EL (cell line): Measurements from ENCODE around the gene CDKN1C.

ENCODE experiments used
- DNase-seq: peaks from one replicate; pipeline ENCODE4 v3.0.0-alpha.2; 2016

Gene CDKN1C

DNA sequence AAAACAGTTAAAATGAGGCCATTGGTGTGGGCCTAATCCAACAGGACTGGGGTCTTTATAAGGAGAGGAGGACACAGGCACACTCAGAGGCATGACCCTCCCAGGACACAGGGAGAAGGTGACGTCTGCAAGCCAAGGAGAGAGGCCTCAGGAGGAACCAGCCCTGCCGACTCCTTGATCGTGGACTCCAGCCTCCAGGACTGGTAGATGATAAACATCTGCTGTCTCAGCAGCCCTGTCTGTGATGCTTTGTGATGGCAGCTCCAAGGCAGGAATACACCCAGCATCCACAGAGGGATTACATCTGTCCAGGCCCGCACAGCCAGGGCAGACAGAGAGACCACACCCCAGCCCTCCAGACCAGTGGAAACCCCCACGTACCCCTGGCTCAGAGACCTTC lies 18.4 kb downstream of the CDKN1C start:
- DNase-seq, result no peak

DNA sequence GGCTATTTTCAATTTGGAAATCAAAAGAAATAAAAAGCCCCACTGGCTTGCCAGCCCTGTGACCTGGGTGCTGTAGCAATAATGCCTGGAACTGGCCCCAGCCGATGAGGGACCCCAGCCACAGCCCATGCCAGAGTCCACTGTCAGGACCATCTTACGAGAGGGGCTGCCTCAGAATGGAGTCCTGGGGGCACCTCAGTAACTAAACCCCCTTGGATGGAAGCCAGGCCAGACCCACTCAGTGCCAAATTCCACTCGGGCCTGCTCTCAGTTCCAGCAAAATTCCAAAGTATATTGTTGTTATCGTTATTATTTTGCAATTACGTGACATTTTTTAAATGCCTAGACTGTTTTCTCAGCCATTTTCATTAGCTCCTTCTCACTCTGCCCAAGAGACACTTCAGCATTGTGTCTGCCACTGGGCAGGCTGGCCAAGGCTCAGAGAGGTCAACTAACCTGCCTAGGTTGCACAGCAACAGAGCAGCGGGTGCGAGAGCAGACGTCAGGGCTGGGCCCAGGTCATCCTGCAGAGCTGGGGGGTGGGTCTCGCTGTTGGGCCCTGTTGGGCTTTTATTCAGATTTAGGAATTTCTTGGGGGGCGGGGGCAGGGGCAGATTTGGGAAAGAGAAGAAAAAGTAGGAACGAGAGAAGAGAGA lies 19.5 kb downstream of the CDKN1C start:
- no peak for DNase-seq

DNA sequence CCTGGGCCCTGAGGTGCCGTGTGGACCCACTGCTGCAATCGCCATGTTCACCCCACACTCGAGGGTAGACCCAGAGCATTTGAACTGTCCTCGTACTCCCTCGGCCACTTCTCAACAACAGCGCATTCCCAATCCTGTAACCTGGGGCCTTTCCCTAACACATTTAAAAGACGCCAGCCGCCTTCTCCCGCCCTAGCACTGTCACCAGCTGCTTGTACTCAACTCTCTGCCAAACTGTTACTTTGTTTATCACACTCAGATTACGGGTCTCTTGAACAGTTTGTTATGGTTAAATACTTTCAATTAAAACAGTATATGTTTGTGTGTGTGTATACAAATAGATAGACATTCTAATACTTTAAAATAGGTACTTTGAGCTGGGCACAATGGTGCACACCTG lies 20.7 kb downstream of the CDKN1C start:
- DNase-seq, result no peak

DNA sequence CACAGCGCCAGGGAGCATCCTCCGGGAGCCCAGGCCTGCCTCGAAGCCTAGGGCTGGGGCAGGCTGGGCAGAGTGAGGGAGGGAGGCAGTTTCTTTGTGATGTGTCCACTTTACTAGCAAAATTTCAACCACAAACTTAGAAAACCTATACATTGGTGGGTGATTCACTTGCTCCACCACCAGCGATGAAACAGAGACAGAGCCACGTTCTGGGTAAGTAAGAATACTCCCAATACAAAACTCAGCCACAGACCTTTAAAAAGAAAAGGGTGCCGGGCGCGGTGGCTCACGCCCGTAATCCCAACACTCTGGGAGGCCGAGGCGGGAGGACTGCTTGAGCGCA lies 22.3 kb downstream of the CDKN1C start:
- DNase-seq, result no peak

DNA sequence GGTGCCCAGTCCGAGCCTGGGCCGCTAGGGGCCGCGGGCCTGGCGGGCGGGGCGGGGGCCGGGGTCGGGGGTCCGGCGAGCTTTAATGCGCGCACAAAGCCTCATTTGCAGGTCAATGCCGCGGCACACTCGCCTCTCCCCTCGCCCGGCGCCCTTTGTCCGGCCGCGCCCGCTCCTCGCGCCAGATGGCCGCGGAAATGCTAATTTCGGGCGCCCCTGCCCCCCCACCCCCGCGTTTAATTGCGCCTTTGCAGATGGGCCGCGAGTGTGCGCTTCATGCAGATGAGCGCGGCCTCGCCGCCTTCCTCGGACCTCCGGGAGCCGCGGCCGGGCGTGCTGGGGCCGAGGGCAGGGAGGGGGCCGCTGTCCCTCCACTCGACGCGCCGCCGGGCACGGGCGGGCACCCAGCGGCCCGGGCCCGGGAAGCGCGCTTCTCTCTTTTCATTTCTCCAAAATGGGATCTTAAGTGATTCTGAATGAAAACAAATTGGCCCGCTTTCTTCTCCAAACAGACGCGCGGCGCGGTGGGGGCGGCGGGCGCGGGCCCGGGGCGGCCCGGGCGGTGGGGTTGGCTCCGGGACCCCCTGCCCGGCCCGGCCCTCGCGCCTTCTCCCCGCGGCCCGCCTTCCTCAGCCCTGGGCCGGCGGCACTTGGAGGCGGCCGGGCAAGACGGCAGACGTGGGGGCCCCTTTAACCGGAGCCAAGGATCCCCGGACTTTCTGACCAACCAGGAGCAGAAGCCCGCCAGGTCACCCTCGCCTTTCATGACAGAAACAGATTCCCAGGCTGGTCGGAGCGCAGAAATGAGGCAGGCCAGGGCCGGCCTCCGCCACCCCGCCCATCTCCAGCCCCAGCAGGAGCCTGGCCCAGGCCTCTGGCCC lies 22.9 kb downstream of the CDKN1C start:
- DNase-seq, result no peak

DNA sequence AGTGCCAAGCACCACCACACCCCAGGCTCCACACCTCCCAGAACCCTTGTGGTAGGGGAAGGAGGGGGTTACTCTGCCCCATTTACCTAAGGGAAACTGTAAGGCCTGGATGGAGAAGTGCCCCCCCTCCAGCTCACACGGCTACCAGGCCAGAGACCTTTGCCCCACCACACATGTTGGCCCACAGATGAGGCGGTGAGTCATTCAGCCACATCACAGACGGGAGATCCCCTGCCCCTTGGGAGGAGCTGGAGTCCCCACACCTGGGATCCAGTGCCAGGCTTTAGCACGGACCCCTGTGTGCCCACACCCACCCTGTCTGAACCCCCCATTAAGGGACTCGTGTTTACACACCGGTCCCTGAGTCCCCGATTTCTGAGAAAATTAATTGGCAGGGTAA lies 24.9 kb downstream of the CDKN1C start:
- peak; percentile 50 for DNase-seq

DNA sequence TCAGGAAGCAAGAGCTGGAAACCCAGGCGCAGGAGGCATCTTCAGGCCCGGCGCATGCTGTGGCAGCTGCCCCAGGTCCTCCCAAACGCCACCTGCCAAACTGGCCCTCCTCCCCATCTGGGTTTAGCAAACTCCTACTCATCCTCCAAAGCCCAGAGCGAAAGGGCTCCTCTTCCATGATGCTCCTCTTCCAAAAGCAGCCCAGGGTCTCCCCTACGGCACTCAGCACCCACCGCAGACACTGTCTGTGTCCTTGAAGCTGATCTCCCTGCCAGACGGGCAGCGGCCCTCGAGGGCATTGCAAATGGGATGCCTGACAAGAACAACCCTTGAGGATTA lies 25.9 kb downstream of the CDKN1C start:
- DNase-seq, result no peak

DNA sequence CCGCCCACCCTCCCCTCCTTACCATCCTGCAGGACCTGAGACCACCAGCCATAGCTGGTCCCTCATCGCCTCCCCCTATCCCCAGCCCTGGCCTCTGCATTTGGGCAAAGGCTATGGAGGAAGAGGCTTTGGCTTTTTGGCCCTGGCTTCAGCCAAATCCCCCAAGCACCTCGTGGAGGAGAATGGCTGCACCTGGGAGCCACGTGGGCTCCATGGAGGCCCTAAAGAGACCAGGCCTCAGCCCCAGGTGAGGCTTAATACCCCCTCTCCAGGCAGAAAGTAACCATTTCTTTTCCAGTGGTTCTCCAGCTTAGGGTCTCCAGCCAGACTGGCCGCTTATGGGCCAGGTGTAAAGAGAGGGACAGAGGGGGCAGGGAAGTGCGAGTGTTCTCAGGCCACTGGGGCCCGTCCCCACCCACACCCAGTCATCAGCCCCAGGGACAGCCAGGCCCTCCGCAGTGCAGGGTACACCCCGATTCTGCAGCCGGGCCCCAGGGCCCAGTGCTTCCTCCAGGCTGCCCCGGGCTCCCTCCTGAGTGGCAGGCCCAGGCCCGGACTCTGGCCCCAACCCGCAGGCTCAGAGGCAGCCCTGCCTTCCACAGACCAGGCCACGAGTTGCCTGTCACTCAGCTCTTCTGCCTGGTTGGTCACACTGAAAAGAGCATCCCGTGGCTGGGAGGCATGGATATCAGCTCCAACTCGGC lies 26.4 kb downstream of the CDKN1C start:
- no peak for DNase-seq

DNA sequence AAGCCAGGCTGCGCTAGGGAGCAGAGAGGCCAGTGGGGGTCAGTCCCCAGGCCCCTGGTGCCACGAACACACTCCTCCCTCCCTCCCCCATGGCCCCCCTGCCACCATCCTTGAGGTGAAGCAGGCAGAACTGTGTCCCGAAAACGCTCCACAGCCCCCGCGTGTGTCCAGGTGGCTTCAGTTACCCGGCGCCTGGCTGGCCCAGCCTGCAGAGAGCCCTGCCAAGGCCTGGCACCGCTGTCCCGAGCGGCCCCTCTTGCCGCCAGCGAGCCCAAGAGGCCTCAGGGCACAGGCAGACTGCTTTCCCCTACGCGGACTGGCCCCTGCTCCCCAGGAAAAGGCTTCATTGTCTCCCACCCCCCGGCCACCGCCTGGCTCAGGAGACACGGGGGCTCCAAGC lies 27.7 kb downstream of the CDKN1C start:
- DNase-seq, result no peak

DNA sequence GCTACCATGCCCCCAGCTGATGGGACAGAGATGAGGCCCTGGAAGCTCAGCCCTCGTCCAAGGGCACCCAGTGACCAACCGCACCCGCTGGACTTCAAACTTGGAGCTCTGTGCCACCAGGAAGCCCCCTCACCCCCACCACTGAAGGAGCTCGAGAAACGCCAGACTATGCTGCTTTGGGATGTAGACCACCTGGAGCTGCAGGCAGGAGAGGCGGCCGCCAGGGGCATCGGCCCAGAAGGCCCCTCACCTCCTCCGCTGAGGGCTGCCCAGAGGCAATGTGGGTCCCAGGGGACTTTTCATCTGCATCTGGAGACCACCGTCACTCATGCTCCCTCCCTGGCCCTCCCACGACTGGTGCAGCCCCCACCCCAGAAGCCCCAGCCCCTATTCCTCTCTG lies 28.3 kb downstream of the CDKN1C start:
- no peak for DNase-seq

DNA sequence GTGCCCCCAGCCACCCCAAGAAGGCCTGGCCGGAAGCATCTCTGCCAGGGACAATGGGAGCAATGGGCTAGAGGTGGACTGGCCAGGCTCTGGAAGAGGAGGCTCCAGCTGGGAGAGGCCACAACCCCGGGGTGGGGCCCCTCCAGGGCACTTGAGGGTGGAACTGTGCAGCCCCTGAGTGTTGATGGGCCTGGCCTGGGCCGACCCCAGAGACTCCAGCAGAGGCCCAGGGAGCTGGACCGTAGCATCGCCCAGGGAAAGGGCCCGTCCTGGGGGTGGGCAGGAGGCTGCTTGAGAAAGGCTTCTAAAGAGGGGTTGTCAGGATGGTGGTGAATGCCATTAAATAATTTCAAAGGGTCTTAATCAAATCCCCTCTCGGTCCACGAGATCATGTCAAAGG lies 30.4 kb downstream of the CDKN1C start:
- no peak for DNase-seq

DNA sequence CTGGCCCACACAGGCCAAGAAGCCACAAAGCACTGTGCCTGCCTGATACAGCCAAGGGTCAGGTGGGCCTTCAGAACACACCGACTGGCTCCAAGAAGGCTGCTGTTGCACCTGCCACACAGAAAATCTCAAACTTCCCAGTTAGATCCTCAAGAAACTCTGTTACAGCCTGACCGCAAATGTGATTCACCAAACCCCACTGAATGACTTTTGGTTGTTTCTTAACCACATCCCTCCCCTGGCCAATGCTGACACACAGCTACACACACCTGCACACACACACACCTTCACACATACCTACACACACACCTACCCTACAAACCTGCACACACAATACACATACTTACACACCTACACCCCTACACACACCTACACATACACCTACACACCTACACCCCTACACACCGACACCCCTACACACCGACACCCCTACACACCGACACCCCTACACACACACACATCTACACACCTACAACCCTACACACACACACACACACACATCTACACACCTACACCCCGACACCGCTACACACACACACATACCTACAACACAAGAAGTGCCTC lies 31.5 kb downstream of the CDKN1C start:
- no peak for DNase-seq

DNA sequence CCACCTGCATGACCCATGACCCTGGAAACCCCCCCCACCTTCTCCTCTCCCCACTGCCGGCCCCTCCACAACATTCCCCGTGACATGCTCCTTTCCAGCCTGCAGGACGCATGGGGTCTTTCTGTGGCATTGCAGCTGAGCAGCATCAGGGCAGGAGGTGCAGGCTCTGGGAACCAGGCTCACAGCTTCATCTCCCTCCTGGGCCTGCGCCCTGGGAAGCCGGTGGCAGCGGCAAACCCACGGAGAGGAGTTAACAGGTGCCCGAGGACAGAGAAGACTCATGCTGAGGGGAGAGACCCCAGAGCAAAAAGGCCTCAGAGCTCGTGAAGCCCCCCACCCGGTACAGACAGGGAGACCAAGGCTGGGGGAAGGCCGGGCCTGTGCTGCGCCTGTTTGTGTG lies 32.2 kb downstream of the CDKN1C start:
- DNase-seq, result no peak

DNA sequence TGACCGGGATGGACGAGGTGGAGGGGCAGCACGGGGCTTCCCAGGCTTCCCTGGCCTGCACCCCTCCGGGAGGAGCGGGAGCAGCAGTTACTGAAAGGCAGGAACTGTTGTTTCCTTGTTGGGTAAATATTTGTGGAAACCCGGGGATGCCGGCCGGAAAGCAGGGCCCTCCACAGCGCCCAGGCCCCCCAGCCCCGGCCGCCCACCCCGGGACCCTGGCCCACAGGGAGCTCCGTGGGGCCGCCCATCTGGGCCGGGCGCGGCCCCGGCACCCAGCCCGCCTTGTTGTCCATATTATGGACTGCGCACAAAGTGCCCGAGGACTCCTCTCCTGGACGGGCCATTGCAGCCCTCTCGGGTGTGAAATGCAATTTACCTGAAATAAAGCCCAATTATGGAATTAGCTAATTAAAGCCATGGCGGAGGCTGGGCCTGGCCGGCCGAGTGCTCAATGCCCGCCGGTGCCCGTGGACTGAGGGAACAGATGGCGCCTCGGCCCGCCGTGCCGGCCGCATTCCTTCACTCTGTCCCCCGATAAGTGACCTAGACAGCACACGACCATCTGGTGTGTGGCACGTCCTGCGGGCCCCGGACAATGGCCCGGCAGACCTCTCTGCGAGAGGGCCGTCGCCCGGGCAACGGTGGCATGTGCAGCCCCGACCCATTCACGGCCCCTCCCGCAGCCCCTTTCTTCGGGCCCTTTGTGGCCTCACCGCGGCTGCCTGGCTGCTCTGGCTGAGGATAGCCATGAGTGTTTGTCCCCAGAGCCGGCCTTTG lies 35.4 kb downstream of the CDKN1C start:
- DNase-seq, result no peak

DNA sequence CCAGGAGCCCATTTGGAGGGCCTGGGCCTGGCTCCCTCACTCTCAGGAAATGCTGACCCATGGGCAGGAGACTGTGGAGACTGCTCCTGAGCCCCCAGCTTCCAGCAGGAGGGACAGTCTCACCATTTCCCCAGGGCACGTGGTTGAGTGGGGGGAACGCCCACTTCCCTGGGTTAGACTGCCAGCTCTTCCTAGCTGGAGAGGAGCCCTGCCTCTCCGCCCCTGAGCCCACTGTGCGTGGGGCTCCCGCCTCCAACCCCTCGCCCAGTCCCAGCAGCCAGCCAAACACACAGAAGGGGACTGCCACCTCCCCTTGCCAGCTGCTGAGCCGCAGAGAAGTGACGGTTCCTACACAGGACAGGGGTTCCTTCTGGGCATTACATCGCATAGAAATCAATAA lies 37.1 kb downstream of the CDKN1C start:
- no peak for DNase-seq

DNA sequence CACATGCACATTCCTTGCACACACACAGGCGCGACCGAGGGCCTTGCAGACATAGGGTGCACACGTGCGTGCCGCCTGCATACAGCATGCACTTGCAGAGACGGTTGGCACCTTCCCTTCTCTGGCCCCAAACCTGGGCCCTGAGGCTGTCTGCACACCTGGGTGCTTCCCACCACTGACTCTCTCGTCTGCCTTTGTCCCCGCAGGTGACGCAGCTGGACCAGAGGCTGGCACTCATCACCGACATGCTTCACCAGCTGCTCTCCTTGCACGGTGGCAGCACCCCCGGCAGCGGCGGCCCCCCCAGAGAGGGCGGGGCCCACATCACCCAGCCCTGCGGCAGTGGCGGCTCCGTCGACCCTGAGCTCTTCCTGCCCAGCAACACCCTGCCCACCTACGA lies 38.0 kb downstream of the CDKN1C start:
- DNase-seq, result no peak

DNA sequence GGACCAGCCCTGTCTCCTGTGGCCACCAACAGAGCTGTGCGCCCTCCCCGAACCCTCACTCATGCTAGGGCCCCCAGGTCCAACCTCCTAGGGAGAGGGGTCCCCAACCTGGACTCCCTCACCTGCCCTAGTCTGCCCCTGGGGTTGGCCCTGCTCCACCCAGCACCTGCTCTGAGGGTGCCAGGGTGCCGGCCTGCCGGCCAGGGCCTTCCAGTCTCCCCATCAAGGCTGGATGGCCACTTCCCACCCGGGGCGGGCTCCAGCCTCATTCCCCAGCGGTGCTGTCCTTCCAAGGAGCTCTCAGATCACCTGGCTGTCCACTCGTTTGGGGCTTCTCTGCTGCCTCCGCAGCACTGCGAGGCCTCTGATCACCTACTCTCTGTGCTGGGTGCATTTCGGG lies 39.1 kb downstream of the CDKN1C start:
- DNase-seq, result no peak

DNA sequence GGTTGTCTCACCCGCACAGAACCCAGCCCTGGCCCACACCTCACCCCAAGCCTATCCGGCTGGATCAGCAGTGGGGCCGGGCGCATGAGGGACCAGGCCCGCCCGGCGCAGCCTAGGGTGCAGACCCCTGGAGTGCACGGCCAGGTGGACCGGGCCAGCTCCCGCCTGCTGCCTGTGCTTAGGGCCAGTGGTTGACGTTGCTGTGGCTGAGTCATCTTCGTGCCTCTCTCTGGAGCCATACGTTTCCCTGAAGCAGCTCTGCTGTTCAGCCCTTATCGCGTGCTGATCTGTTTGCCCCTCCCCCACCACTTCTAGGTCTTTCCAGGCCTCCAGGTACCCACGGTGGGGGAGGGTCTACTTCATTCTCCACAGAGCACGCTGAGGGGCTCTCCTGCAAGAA lies 39.5 kb downstream of the CDKN1C start:
- DNase-seq, result no peak

DNA sequence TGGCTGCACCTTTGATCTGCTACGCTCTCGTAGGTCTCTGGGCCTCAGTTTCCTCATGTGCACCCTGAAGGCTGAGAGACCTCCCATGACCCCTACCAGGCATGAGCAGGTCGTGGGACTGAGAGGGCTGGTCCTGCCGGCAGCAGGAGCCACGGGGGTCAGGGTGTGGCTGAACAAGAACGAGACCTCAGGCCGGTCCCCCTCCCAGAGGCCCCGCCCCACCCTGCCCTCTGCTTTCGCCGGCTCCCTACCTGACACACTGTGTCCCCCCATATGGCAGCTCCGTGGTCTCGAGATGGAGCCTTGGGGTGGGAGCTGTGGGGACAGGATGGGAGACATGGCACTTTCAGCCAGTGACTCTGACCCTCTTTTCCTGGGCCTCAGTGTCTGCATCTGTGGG lies 40.6 kb downstream of the CDKN1C start:
- no peak for DNase-seq

DNA sequence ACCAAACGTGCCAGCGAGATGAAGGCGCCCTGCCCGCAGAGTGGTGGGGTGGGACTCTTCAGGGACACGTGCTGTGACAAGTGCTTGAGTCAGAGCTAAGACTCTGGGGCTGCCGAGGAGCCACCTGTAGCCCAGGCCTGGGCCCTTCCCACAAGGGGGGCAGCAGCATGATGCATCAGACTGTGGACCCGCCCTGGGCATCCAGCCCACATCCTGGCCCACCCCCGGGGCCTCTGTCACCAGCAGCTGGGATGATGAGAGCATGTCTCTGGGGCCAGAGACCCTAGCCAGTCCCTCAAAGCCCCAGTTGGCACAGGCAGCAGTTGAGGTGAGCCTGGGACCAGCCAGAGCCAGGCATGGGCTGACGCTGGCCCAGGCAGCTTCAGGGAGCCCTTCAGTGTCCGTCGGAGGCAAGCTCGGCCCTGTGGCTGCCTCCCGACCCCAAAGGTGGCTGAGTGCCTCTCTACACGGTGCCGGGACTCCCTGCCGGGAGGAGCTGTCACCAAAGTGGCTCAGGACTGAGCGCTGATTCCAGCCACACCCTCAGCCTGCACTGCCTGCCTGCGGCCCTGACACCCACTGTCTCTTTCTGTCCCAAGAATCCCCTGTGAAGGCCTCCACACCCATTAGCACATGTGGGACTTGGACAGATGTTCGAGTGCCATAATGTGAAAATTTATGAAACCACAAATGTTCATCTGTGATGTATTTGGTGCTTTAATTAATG lies 41.3 kb downstream of the CDKN1C start:
- DNase-seq, result no peak

DNA sequence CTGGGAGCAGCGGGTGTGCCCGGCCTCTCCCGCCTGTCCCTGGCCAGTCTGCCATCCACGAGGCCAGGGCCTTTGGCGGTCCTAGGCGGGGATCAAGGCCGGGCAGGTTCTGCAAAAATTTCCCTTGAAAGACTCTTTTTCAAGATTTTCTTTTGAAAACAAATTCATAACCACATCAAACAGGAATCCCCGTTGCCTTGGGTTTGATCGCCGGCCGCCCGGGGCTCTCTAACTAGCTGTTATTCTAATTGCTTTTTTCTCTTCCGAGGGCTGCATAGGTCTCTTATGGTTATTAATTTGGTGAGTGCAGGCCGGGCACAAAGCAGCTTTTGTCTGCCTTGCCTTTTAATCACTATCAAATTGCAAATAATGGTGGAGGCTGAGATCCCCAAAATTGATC lies 42.0 kb downstream of the CDKN1C start:
- DNase-seq, result no peak

DNA sequence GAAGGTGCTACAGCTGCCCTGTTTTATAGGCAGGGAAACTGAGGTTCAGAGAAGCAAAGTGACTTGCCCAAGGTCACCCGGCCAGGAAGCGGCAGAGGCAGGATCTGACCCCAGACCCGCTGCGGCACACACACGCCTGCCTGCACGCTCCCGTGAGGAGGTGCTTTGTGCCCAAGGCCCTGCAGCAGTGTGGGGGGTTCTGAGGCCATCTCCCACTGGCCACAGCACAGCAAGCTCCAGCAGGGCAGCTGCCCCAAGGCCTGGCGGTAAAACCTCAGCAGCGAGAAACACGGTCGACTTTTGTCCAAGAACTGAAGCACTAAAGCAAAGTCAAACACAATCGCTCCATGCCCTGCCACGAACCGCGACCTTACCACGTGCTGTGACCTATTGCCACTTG lies 42.7 kb downstream of the CDKN1C start:
- no peak for DNase-seq
